PC-9 (cell line): ENCODE data around the gene UTP18.

ENCODE experiments used
- CTCF ChIP-seq: fragments of 200-600 bp; sonication (generic); conservative IDR thresholded peaks from 2 replicates; pipeline ENCODE4 v1.6.1; 2017; ENCODE audit warnings: mixed run types, antibody characterized with exemption, mild to moderate bottlenecking, moderate library complexity
- EZH2 ChIP-seq: fragments of 200-600 bp; sonication (generic); IDR thresholded peaks from 2 replicates; pipeline ENCODE4 v1.8.0; 2017; ENCODE audit warnings: antibody characterized with exemption, low read depth

GRCh38 chr17:51259564-51260236, 646 bp upstream of the UTP18 start, which contains the start of gene MBTD1:
- TF ChIP-seq CTCF: no peak
- TF ChIP-seq EZH2: no peak
